ENCODE results near the gene HMHB1. TPM values are rescaled to one million over a fixed set of nuclear protein-coding genes. Genes with fewer than 3 reads are reported as not detected.

Gene HMHB1
- not detected for total RNA-seq
- long read RNA-seq, result 0 reads

- DNase-seq (ENCODE audit: low spot score), result no peak
These were observed at the start of gene HMHB1 for GRCh38 chr5:143812085-143812705. TSS of gene HMHB1 (plus strand) at chr5:143812161.

GRCh38 chr5:143762636-143763220 lies 49.2 kb upstream of the HMHB1 start:
- DNase-seq (ENCODE audit: low spot score), result no peak

DNA sequence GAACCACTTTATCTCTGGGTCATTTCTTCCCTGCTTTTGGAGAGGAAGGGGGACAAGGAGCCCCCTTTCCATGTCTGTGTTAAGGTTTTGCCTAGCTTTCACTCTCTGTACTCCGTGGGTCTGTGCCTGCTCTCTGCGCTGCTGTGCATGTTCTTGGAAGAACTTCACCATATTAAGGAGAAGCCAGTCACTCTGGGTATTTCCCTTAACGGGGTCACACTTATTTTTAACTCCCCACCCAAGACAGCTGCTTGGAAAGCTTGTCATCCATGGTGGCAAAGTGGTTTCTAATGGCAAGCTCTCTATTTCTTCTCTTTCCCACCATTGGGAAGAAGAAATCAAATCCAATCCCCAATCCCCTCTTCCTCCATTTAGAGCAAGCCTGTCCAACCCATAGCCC lies 44.8 kb upstream of the HMHB1 start:
- no peak for DNase-seq (ENCODE audit: low spot score)

GRCh38 chr5:143769026-143769786 lies 42.8 kb upstream of the HMHB1 start:
- no peak for DNase-seq (ENCODE audit: low spot score)

DNA sequence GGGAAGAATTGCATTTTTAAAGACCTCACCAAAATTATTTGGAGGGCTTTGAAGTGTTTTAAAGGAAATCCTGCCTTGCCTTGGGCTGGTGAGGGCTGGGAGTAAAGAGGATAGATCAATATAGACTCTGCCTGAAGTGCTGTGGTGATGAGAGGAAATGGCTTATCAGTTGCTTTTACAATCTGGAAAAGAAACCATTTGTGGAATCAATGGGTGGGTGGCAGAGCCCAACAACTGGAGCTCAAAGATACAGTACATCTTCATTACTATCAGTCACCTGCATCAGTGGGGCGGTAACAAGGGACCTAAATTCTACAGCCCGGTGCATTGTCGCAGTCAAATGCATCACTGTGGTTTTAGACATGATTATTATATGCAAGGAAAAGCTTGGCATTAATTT lies 41.5 kb upstream of the HMHB1 start:
- DNase-seq (ENCODE audit: low spot score), result no peak

GRCh38 chr5:143771189-143771588 lies 40.8 kb upstream of the HMHB1 start:
- no peak for DNase-seq (ENCODE audit: low spot score)

DNA sequence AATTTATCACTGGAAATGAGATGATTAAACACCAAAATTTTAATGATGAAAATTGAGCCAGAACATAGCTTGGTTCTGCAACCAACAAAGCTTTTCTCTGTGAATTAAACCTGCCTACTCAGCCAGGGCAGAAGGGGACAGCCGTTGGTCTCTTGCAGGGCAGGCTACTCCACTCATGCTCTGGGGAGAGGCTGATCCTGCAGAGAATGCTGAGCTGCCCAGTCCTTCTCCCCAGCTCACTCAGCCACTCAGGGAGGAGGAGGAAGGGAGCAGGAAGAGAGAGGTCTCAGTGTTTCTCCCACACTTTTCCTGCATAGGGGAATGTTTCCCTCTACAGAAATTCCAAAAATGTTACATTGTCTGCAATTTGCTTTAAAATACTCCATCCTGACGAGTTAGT lies 40.4 kb upstream of the HMHB1 start:
- DNase-seq (ENCODE audit: low spot score), result no peak

- no peak for DNase-seq (ENCODE audit: low spot score)
These were observed 39.3 kb upstream of the HMHB1 start for GRCh38 chr5:143772621-143773020.

DNA sequence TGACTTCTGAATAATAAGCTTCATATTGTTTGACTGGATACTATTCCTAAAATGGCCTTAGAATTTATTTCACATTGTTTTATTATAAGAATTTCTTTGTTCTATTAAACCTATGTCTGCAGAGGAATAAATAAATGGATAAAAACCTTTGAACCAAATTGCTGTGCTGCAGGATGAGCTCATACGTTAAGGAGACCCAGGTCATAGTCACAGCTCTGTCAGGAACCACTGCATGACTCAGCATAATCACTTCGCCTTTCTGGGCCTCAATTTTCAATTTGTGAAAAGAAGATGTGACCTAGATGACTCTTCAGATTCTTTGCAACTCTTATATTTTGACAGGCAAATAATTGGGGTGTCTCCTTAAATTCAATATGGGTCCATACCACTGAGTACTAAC lies 36.7 kb upstream of the HMHB1 start:
- DNase-seq (ENCODE audit: low spot score), result no peak

DNA sequence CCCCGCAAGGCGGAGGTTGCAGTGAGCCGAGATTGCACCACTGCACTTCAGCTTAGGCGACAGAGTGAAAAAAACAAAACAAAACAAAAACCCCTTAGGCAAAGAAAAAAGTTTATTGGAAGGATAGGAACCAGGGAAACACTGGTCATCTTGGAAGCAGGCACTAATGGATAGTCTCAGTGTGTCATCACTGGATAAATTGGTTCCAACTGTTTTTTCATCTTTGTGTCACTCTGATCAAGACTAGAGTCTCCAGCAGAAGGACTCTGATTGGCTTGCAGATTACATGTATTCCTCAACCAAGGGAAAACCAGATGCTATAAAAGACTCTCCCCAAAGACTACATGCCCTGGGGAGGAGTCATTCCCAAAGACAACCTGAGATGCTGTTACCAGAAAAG lies 35.0 kb upstream of the HMHB1 start:
- no peak for DNase-seq (ENCODE audit: low spot score)

- no peak for DNase-seq (ENCODE audit: low spot score)
These were observed 32.5 kb upstream of the HMHB1 start for GRCh38 chr5:143779506-143779905.

- no peak for DNase-seq (ENCODE audit: low spot score)
These were observed 29.9 kb upstream of the HMHB1 start for GRCh38 chr5:143781993-143782520.

- DNase-seq (ENCODE audit: low spot score), result no peak
These were observed 29.2 kb upstream of the HMHB1 start for GRCh38 chr5:143782588-143783386.

DNA sequence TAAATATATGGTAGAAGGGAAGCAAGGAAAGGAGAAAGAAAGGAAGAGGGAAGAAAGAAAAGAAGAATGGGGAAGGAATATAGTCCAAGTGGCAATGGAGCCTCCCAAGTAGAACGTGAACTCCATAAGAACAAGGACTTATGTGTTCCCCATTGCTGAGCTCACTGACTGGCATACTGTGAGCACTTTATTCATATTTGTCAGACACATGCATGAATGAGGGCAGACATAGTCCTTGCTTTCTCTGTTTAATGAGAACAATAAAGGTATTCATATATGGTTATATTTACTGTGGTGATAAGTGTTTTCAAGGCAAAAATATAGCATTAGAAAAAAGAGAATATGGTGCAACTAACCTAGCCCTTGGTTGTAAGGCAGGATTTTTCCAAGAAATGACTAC lies 23.6 kb upstream of the HMHB1 start:
- DNase-seq (ENCODE audit: low spot score), result no peak

DNA sequence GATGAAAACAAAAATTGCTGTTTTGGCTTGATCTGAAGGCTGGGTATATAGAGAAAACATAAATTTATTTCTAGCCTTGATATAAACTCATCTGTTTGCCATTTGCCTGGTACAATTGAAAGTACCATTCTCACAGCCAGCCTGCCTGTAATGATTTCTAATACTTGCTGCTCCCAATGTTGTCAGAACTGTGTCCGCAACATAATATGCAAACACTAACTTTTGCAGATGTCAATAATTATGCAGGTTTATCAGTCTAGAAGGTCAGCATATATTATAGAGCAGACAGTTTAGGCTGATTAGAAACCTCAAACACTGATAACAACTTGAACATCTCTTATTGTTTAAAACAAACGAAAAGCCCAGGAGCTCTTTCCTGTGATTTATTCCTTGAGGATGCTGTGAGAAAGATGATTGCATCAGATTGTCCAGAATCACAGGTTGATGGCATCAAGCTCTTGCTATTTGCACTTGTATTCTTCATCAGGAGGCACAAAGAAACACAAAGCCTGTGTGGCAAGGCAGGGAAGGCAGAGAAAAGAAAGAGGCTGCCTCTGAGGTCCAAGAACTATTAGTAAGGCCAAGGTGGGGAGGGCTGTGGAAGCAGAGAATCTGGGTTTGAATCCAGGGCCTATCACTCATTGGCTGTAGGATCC lies 21.4 kb upstream of the HMHB1 start:
- DNase-seq (ENCODE audit: low spot score), result no peak

DNA sequence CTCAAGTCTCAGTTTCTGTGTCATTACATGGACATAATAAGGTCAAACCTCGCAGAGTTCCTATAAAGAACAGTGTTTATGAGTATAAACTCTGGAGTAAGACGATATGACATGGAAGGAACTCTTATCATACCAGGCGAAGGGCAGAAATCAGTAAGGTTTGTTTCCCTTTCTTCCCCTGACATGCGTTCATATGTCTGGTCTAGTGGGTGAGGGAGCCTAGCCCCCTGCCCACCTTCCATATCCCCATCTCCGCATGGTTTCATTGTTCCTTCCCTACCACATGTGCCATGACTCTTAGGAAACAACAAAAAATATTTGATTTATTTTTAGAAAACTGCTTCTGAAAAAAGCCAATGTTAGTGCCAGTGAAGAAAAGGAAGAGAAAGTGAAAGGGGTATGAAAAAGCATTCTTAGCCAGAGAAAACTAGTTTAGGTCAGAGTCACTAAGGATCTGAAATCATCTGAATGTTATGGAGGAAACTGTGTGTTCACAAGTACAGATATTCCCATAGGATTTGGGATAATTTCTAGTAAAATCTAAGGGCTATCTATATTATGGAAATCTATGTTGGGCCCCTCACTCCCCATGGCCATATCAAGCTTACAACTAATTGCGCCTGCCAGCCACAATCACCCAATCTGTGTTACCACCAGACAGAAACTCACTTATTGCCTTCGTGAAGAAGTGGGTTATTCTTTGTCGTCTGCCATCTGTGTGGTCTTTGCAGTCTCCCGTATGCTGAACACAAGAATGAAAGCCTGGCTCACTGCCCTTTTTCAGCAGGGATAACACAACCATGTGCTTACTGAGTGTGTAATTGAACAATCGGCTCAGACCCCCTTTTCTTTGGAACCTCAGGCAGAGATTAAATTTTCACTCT lies 19.9 kb upstream of the HMHB1 start:
- DNase-seq (ENCODE audit: low spot score), result no peak

DNA sequence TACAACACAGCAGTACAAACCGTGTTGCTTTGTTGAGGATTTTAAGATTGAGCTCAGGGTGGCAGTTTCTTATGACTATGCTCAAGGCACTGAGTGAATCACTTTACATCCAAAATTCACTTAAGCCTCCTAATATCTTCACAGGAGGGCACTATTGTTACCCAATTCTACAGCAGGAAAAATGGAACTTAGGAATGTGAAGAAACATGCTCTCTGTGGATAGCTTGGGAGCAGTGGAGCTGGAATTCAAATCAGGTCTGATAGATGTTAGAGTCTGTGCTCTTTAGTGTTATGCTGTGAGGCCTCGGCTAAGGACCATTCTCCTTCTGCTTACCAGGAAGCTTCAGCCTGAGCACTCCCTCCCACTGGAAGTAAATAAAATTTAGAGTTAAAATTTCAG lies 18.7 kb upstream of the HMHB1 start:
- DNase-seq (ENCODE audit: low spot score), result no peak

- DNase-seq (ENCODE audit: low spot score), result no peak
These were observed 15.8 kb upstream of the HMHB1 start for GRCh38 chr5:143796125-143796524.

GRCh38 chr5:143796753-143797152 lies 15.2 kb upstream of the HMHB1 start:
- no peak for DNase-seq (ENCODE audit: low spot score)

DNA sequence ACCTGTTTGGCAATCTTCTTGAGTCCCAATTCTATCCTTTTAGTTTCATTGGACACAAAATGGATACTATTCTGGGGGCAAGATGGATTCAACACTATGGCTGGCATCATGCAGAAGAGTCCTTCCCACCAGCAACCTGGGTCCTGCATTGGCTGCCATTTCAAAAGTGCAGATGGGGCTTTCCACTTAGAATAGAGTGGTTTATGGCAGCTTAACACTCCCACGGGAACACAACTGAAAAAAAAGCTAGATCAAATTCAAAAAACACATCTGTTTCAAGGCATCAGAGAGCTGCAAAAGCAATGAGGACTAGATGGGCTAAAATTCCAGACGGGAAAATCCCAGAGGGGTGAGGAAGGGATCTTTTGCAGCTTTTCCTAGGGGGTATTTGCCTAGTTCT lies 11.2 kb upstream of the HMHB1 start:
- DNase-seq (ENCODE audit: low spot score), result no peak

Data from mesenteric fat pad (tissue), 1 donor.